OCI-LY1 (cell line): Measurements from ENCODE around the gene C1QL2.

Experiments
- H2AFZ ChIP-seq: fragments of 200-600 bp; sonication (generic), shearing (Covaris generic); 2 replicates; pipeline ENCODE4 v1.6.0; 2014; ENCODE audit warnings: antibody characterized with exemption, mild to moderate bottlenecking, low read length
- H3F3A ChIP-seq: fragments of 200-600 bp; sonication (generic), shearing (Covaris generic); 2 replicates; pipeline ENCODE4 v1.6.0; 2014; ENCODE audit warnings: mild to moderate bottlenecking, antibody characterized with exemption, low read length, moderate library complexity; ENCODE audit not compliant: insufficient read depth
- H3K27ac ChIP-seq: fragments of 200-600 bp; sonication (generic); 2 replicates; pipeline ENCODE4 v1.5.1; 2014; ENCODE audit warnings: low read length, mixed run types, mild to moderate bottlenecking, low read depth; ENCODE audit not compliant: poor library complexity, severe bottlenecking
- H3K27me3 ChIP-seq: fragments of 200-600 bp; sonication (generic); 2 replicates; pipeline ENCODE4 v1.6.0; 2014; ENCODE audit warnings: antibody characterized with exemption, mild to moderate bottlenecking, low read length, moderate library complexity; ENCODE audit not compliant: insufficient read depth
- H3K36me3 ChIP-seq: fragments of 200-600 bp; sonication (generic); 2 replicates; pipeline ENCODE4 v1.6.1; 2014; ENCODE audit warnings: mild to moderate bottlenecking, antibody characterized with exemption, low read length, moderate library complexity, mixed read lengths; ENCODE audit not compliant: insufficient read depth
- H3K4me1 ChIP-seq: fragments of 200-600 bp; sonication (generic); 2 replicates; pipeline ENCODE4 v1.5.1; 2014; ENCODE audit warnings: mild to moderate bottlenecking, low read length, moderate library complexity; ENCODE audit not compliant: insufficient read depth, severe bottlenecking
- H3K4me2 ChIP-seq: fragments of 200-600 bp; sonication (generic), shearing (Covaris generic); 2 replicates; pipeline ENCODE4 v1.6.1; 2014; ENCODE audit warnings: low read length
- H3K4me3 ChIP-seq: fragments of 200-600 bp; sonication (generic); 2 replicates; pipeline ENCODE4 v1.5.1; 2014; ENCODE audit warnings: low read length, low read depth, mild to moderate bottlenecking, mixed read lengths; ENCODE audit not compliant: poor library complexity, severe bottlenecking
- H3K79me2 ChIP-seq: fragments of 200-600 bp; shearing (Covaris generic); 2 replicates; pipeline ENCODE4 v1.6.1; 2016; ENCODE audit warnings: mixed run types, low read length, mixed read lengths; ENCODE audit not compliant: insufficient read depth
- H3K9ac ChIP-seq: fragments of 200-600 bp; sonication (generic), shearing (Covaris generic); 2 replicates; pipeline ENCODE4 v1.6.1; 2014; ENCODE audit warnings: mild to moderate bottlenecking, low read length, mixed read lengths
- H3K9me2 ChIP-seq: fragments of 200-600 bp; sonication (generic), shearing (Covaris generic); 2 replicates; pipeline ENCODE4 v1.6.1; 2014; ENCODE audit warnings: low read depth, mild to moderate bottlenecking, low read length, mixed read lengths
- H3K9me3 ChIP-seq: fragments of 200-600 bp; shearing (Covaris generic); 2 replicates; pipeline ENCODE4 v1.6.1; 2014; ENCODE audit warnings: low read length, mixed read lengths
- H4K20me1 ChIP-seq: fragments of 200-600 bp; sonication (generic), shearing (Covaris generic); 2 replicates; pipeline ENCODE4 v1.6.0; 2016; ENCODE audit warnings: mild to moderate bottlenecking, low read length; ENCODE audit not compliant: insufficient read depth
- CTCF ChIP-seq: fragments of 200-600 bp; sonication (generic), shearing (Covaris generic); IDR thresholded peaks from 2 replicates; pipeline ENCODE4 v1.5.1; 2017; ENCODE audit warnings: mild to moderate bottlenecking, antibody characterized with exemption, low read length, moderate library complexity, mixed read lengths
- EZH2 ChIP-seq: fragments of 200-600 bp; sonication (generic), shearing (Covaris generic); IDR thresholded peaks from 2 replicates; pipeline ENCODE4 v1.8.0; 2017; ENCODE audit warnings: borderline replicate concordance, mixed run types, mild to moderate bottlenecking, antibody characterized with exemption, low read length, moderate library complexity, mixed read lengths

C1QL2 gene

DNA sequence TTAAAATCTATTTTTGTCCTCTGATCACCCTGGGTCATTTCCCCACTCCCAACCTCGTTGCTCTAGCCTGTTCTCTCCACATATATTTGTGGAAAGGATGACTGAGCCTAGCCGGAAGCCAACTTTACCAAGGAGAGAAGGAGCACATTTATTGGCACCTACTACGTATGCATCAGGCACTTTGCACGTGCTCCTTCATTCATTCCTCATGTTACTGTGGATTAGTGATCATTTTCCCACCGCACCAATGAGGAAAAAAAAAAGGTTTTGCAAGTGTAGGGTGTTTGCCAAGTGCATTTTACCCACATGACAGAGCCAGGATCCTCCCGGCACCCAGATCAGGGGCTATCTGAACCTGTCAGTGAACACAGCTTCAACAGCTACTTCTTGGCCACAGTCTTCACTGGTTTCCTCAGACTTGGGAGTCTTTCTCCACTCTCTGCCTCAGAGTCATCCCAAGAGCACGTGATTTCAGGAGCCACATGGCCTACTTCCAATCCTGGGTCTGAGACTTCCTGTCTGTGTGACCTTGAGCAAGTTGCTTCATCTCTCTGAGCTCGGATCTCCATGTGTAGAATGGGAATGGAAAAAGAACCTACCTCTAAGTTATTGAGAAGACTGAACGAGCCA is 1.9 kb upstream of the C1QL2 start:
- TF ChIP-seq CTCF = no peak
- TF ChIP-seq EZH2 = no peak
- no peak overlapping the region for H2AFZ ChIP-seq
- H3K36me3 ChIP-seq = no peaks in the 10 kb centered on the region
- no peak overlapping the region for H3K4me2 ChIP-seq
- H3K27me3 ChIP-seq = no peaks in the 10 kb centered on the region
- H3K9ac ChIP-seq = no peak overlapping the region
- no peaks in the 10 kb centered on the region for H3F3A ChIP-seq
- H4K20me1 ChIP-seq = no peaks in the 10 kb centered on the region
- H3K9me2 ChIP-seq = no peaks in the 10 kb centered on the region
- H3K4me1 ChIP-seq = no peaks in the 10 kb centered on the region
- no peak overlapping the region for H3K4me3 ChIP-seq
- H3K27ac ChIP-seq = no peak overlapping the region
- H3K9me3 ChIP-seq = no peaks in the 10 kb centered on the region
- H3K79me2 ChIP-seq = no peaks in the 10 kb centered on the region

- no peaks in the 10 kb centered on the region for H3K9me3 ChIP-seq
- no peak for TF ChIP-seq CTCF
- no peak for TF ChIP-seq EZH2
- H3K4me2 ChIP-seq = no peak overlapping the region
- H4K20me1 ChIP-seq = no peaks in the 10 kb centered on the region
- no peaks in the 10 kb centered on the region for H3K27me3 ChIP-seq
- no peak overlapping the region for H2AFZ ChIP-seq
- H3K36me3 ChIP-seq = no peaks in the 10 kb centered on the region
- H3K79me2 ChIP-seq = no peaks in the 10 kb centered on the region
- no peak overlapping the region for H3K9ac ChIP-seq
- H3K9me2 ChIP-seq = no peaks in the 10 kb centered on the region
- no peaks in the 10 kb centered on the region for H3K4me1 ChIP-seq
- H3F3A ChIP-seq = no peaks in the 10 kb centered on the region
- H3K27ac ChIP-seq = no peak overlapping the region
- no peak overlapping the region for H3K4me3 ChIP-seq
Measured at GRCh38 chr2:119157850-119158511, 570 bp downstream of the C1QL2 start.

GRCh38 chr2:119156891-119157773 is 1.4 kb downstream of the C1QL2 start:
- H3K9me3 ChIP-seq = no peaks in the 10 kb centered on the region
- H3K79me2 ChIP-seq = no peaks in the 10 kb centered on the region
- no peak overlapping the region for H3K27ac ChIP-seq
- no peaks in the 10 kb centered on the region for H4K20me1 ChIP-seq
- TF ChIP-seq EZH2 (no peak), CTCF (no peak)
- H3F3A ChIP-seq = no peaks in the 10 kb centered on the region
- no peaks in the 10 kb centered on the region for H3K4me1 ChIP-seq
- no peak overlapping the region for H2AFZ ChIP-seq
- H3K9ac ChIP-seq = no peak overlapping the region
- no peaks in the 10 kb centered on the region for H3K27me3 ChIP-seq
- no peak overlapping the region for H3K4me2 ChIP-seq
- no peaks in the 10 kb centered on the region for H3K9me2 ChIP-seq
- no peaks in the 10 kb centered on the region for H3K36me3 ChIP-seq
- no peak overlapping the region for H3K4me3 ChIP-seq
